Spinal cord (tissue), 10 donors: ENCODE results near the gene AUTS2. TPM values are rescaled to one million over a fixed set of nuclear protein-coding genes. Genes with fewer than 3 reads are reported as not detected.

Experiments used
- DNase-seq, 6 donors: peaks; one replicate each; pipeline versions ENCODE4 v3.0.0 to v3.0.0-alpha.2; 2013 to 2015; ENCODE audit warnings: low spot score in 6 of 6, low read depth in 4 of 6
- H3K27ac ChIP-seq: one replicate; pipeline ENCODE4 v1.5.1; 2013; ENCODE audit warnings: low read depth, low read length, control low read depth
- H3K27me3 ChIP-seq: one replicate; pipeline ENCODE4 v1.6.1; 2013; ENCODE audit warnings: low read length; ENCODE audit not compliant: control insufficient read depth, insufficient read depth
- H3K36me3 ChIP-seq: one replicate; pipeline ENCODE4 v1.6.1; 2013; ENCODE audit warnings: low read length; ENCODE audit not compliant: control insufficient read depth, insufficient read depth
- H3K4me1 ChIP-seq: one replicate; pipeline ENCODE4 v1.6.1; 2013; ENCODE audit warnings: low read length; ENCODE audit not compliant: control insufficient read depth, insufficient read depth
- H3K4me3 ChIP-seq: one replicate; pipeline ENCODE4 v1.5.1; 2013; ENCODE audit warnings: low read depth, low read length, control low read depth
- H3K9me3 ChIP-seq: one replicate; pipeline ENCODE4 v1.6.1; 2013; ENCODE audit warnings: low read length; ENCODE audit not compliant: control insufficient read depth, insufficient read depth
- WGBS: methylation state at CpG from one replicate; pipeline ENCODE4 v1.1.5; 2013; ENCODE audit warnings: missing lambda C conversion rate; ENCODE audit not compliant: insufficient coverage; 5-methylcytosine and 5-hydroxymethylcytosine counted together
- polyA plus RNA-seq, 2 donors: library from polyadenylated mRNA; unstranded; fragments of 120-200 nt; gene quantifications; one replicate each; pipeline ENCODE4 v1.2.1, GENCODE V29; 2013; ENCODE audit not compliant: insufficient read length in 2 of 2
- total RNA-seq, 2 donors: library from RNA; depleted of rRNA in 1 of 2; stranded (reverse); fragments of 120-200 nt in 1 of 2; fragments of >200 nt in 1 of 2; gene quantifications; one replicate each; pipeline versions ENCODE4 v1.2.3 to v1.2.4, GENCODE V29; 2013 to 2014
- donor health status: healthy.

AUTS2 gene
- total and polyA plus RNA-seq, 4 donors, result 56.2 to 214 (median 135) TPM

DNA sequence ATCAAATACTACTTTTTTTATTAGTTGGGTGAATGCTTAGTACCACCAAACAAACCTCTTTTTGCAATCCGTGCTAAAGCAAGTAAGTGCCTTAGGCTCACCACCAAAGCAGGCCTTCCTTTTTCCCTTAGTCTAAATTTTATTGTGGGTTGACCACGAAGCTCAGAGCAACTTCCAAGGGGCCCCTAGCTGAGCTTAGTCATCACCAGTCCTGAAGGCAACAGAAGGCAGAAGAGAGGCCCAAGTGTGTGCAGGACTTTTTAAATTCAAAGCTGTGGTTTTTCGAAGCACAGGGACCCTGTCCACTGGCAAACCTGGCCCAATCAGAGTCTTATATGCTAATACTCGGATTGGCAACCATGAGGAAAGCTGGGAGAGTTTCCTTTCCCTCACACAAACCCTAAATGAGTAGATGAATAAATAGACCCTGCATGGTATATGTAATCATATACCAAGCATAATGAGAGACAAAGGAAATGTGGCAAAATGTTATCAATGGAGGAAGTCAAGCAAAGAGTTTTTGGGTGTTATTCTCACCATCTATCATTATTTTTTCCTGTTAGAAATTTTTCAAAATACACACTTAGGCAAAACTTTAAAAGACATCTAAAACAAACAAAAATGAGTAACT lies 1080.5 kb downstream of the AUTS2 start:
- Histone ChIP-seq H3K27ac (no peak overlapping the region), H3K36me3 (no peaks in the 10 kb centered on the region), H3K4me1 (peaks cover 3% of the 10 kb centered on the region), H3K27me3 (no peaks in the 10 kb centered on the region), H3K4me3 (no peak overlapping the region), H3K9me3 (no peaks in the 10 kb centered on the region)
- WGBS, result no CpG with 5 or more reads among the region's 4 CpGs
- no peak for DNase-seq

DNA sequence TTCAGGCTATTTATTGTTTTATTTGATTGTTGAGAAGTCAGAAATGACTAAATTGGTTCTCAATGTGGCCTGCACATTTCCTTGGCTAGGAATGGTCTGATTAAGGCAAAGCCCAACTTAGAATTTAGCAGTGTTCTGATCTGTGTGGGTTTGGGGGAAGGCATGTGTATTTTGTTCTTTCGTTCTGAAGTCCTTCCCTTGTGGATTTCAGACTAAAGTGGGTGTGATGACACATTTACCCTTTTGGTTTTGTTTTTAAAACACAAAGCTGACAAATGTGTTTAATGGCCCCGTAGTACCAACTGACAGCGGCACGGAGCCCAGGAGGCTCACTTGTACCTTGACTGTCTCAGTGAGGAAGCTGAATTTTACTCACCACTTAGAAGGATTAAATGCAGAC lies 1081.4 kb downstream of the AUTS2 start:
- DNase-seq, result no peak
- Histone ChIP-seq H3K27ac (no peak overlapping the region), H3K4me1 (peaks cover 3% of the 10 kb centered on the region), H3K4me3 (no peak overlapping the region), H3K9me3 (no peaks in the 10 kb centered on the region), H3K36me3 (no peaks in the 10 kb centered on the region), H3K27me3 (no peaks in the 10 kb centered on the region)
- WGBS, result 92% methylated on average over 4 of the region's 4 CpGs

DNA sequence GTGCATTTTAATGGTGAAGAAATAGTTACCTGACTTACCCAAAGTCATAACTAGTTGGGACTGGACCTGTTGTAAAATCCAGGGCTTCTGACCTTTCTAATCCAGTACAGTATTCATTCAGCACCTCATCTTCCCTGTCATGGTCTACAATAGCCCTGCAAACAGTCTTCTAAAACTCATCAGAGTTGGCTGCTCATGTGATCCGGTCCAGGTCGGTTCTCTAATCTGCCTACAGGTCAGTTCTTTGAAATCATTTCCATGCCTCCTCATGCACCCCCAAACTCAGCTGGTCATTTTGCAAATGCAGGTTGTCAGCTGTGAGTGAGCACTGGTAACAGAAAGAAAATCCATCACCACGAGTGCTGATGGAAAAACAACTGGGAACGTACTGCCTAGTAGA lies 1082.0 kb downstream of the AUTS2 start:
- 93% methylated on average over 2 of the region's 4 CpGs for WGBS

DNA sequence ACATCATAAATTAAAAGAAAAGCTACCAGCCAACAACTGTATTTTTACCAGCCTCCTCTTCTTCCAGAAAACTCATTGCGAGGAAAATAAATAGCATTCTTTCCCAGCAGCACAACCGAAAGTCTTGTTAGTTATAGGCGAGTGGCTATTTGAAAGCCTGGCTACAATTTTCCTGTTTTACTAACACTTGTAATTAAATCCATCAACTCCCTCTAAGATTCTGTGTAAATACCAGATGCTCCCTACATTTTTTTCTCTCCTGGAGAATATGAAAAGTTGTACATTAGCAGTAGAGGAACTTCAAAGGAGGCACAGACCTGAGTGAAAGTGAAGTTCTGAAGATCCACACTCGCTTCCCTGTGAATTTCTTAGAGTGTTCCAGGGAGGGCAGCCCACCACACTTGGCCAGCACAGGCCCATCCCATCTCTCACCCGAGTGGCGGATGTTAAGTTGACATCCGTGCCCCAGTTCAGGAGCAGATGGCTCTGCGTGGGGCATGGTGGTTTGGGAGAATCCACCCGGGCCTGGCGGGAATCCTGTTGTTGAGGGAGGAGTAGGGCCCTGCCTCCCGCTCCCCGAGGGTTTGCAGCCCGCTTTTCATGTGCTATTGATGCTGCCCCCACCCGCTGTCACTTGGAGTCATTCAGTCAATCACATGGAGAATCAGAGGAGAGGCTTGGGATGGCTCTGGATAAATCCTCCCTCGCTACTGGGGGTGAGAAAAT lies 1082.6 kb downstream of the AUTS2 start:
- 69% methylated on average over 6 of the region's 15 CpGs for WGBS
- Histone ChIP-seq H3K36me3 (no peaks in the 10 kb centered on the region), H3K4me3 (no peak overlapping the region), H3K27ac (no peak overlapping the region), H3K4me1 (peaks cover 3% of the 10 kb centered on the region), H3K27me3 (no peaks in the 10 kb centered on the region), H3K9me3 (no peaks in the 10 kb centered on the region)
- peak in 1 of 6 donors; percentile 70 for DNase-seq

More for the DNA sequence above, 1082.0 kb downstream of the AUTS2 start:
- no peaks in the 10 kb centered on the region for H3K27me3 ChIP-seq
- H3K27ac ChIP-seq, result no peak overlapping the region
- H3K36me3 ChIP-seq, result no peaks in the 10 kb centered on the region
- no peaks in the 10 kb centered on the region for H3K9me3 ChIP-seq
- no peak for DNase-seq
- peaks cover 3% of the 10 kb centered on the region for H3K4me1 ChIP-seq
- no peak overlapping the region for H3K4me3 ChIP-seq

GRCh38 chr7:70681469-70682350 lies 1083.4 kb downstream of the AUTS2 start:
- Histone ChIP-seq H3K27me3 (no peaks in the 10 kb centered on the region), H3K4me3 (no peak overlapping the region), H3K9me3 (no peaks in the 10 kb centered on the region), H3K4me1 (peaks cover 3% of the 10 kb centered on the region), H3K27ac (no peak overlapping the region), H3K36me3 (no peaks in the 10 kb centered on the region)
- DNase-seq, result no peak
- WGBS, result 66% methylated on average over 4 of the region's 12 CpGs

GRCh38 chr7:70684173-70684572 lies 1085.9 kb downstream of the AUTS2 start:
- Histone ChIP-seq H3K9me3 (no peaks in the 10 kb centered on the region), H3K27ac (no peak overlapping the region), H3K27me3 (no peaks in the 10 kb centered on the region), H3K4me3 (no peak overlapping the region), H3K4me1 (peaks cover 3% of the 10 kb centered on the region), H3K36me3 (no peaks in the 10 kb centered on the region)
- 100% methylated on average over 6 of the region's 8 CpGs for WGBS
- no peak for DNase-seq

- Histone ChIP-seq H3K4me1 (peaks cover 12% of the 10 kb centered on the region), H3K27me3 (peaks cover 8% of the 10 kb centered on the region), H3K36me3 (no peaks in the 10 kb centered on the region), H3K9me3 (no peaks in the 10 kb centered on the region), H3K4me3 (peak overlapping the region; percentile 38), H3K27ac (peak overlapping the region; percentile 57)
- peak in 1 of 6 donors; percentile 68 for DNase-seq
- 14% methylated on average over 1 of the region's 9 CpGs for WGBS
Observed at GRCh38 chr7:70693321-70693685, 1095.0 kb downstream of the AUTS2 start.

- peak overlapping the region; percentile 38 for H3K4me3 ChIP-seq
- H3K36me3 ChIP-seq, result no peaks in the 10 kb centered on the region
- WGBS, result under 1% methylated on average over 101 of the region's 101 CpGs
- H3K27me3 ChIP-seq, result peaks cover 8% of the 10 kb centered on the region
- H3K27ac ChIP-seq, result peak overlapping the region; percentile 57
- peaks cover 12% of the 10 kb centered on the region for H3K4me1 ChIP-seq
- H3K9me3 ChIP-seq, result no peaks in the 10 kb centered on the region
- DNase-seq, result peak in 3 of 6 donors; percentile 65 to 91 (median 88)
Observed at GRCh38 chr7:70693686-70694433, 1095.6 kb downstream of the AUTS2 start.

DNA sequence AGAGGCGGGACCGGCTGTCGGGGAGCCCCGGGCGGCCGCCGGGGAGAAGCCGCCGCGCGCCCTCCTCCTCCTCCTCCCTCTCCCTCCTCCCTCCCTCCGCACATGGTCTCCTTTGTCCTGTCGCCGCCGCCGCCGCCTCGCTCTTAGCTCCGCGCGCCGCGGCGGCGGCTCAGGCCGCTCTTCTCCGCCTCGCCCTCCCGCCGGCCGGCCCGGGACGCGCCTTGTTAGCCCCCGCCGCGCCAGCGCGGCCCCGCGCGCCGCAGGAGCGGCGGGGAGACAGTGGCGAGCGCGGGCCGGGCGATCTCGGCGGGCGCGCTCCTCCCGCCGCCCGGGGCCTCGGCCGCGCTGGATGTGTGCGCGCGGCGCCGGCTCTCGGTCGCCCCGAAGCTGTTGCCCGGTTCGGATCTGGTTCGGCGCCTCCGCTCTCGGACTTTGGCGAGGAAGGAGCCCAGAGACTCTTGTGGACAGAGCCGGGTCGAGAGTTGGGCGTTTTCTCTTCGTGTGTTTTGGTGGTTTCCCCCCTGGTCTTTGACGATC lies 1096.2 kb downstream of the AUTS2 start:
- peaks cover 8% of the 10 kb centered on the region for H3K27me3 ChIP-seq
- H3K4me3 ChIP-seq, result peak overlapping the region; percentile 84
- H3K27ac ChIP-seq, result peak overlapping the region; percentile 76
- peaks cover 12% of the 10 kb centered on the region for H3K4me1 ChIP-seq
- H3K36me3 ChIP-seq, result no peaks in the 10 kb centered on the region
- DNase-seq, result peak in 2 of 6 donors; percentile 77 to 83
- no peaks in the 10 kb centered on the region for H3K9me3 ChIP-seq
- WGBS, result under 1% methylated on average over 79 of the region's 80 CpGs
